ENCODE results near the gene TMEM121B.

DNA sequence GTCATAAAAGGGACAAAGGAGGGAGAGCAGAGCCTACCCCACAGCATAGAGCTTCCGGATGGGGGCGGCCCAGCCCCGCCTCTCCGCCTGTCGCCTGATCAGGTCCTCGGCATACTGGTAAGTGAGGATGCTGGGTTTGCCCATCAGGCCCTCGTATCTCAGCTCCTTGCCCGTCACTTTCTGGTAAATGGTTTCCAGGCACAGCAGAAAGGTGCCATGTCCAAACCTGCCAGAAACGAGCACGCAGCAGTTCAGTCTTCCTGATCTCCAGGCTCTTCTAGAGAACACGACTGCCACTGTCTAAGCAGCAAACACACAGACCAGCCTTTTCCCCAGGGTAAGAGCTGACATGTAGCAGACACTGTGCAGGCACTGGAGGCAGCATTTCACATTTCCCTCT lies 17.4 kb upstream of the TMEM121B start:
- TF ChIP-seq CTCF (IDR thresholded peaks at IDR 0.05) (no peak), ZFX (IDR thresholded peaks at IDR 0.05; ENCODE audit: borderline replicate concordance) (no peak)
